Dermis microvascular lymphatic vessel endothelial cell (primary cell): ENCODE data around the gene MYO19. TPM values are rescaled to one million over a fixed set of nuclear protein-coding genes. Genes with fewer than 3 reads are reported as not detected.
A peak's percentile ranks its signal among the peaks of the same experiment; 100 is the strongest.

Experiments used
- DNase-seq, 2 donors: peaks; one replicate each; pipeline versions ENCODE4 v3.0.0 to v3.0.0-alpha.2; 2010; ENCODE audit warnings: low read depth in 2 of 2
- total RNA-seq: library from RNA; depleted of rRNA; stranded (reverse); fragments of >200 nt; gene quantifications from 2 replicates; pipeline ENCODE4 v1.2.1, GENCODE V29; 2014

MYO19 gene, protein sequence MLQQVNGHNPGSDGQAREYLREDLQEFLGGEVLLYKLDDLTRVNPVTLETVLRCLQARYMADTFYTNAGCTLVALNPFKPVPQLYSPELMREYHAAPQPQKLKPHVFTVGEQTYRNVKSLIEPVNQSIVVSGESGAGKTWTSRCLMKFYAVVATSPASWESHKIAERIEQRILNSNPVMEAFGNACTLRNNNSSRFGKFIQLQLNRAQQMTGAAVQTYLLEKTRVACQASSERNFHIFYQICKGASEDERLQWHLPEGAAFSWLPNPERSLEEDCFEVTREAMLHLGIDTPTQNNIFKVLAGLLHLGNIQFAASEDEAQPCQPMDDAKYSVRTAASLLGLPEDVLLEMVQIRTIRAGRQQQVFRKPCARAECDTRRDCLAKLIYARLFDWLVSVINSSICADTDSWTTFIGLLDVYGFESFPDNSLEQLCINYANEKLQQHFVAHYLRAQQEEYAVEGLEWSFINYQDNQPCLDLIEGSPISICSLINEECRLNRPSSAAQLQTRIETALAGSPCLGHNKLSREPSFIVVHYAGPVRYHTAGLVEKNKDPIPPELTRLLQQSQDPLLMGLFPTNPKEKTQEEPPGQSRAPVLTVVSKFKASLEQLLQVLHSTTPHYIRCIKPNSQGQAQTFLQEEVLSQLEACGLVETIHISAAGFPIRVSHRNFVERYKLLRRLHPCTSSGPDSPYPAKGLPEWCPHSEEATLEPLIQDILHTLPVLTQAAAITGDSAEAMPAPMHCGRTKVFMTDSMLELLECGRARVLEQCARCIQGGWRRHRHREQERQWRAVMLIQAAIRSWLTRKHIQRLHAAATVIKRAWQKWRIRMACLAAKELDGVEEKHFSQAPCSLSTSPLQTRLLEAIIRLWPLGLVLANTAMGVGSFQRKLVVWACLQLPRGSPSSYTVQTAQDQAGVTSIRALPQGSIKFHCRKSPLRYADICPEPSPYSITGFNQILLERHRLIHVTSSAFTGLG
- 30.8 and 31.7 TPM in 2 replicates for total RNA-seq

DNA sequence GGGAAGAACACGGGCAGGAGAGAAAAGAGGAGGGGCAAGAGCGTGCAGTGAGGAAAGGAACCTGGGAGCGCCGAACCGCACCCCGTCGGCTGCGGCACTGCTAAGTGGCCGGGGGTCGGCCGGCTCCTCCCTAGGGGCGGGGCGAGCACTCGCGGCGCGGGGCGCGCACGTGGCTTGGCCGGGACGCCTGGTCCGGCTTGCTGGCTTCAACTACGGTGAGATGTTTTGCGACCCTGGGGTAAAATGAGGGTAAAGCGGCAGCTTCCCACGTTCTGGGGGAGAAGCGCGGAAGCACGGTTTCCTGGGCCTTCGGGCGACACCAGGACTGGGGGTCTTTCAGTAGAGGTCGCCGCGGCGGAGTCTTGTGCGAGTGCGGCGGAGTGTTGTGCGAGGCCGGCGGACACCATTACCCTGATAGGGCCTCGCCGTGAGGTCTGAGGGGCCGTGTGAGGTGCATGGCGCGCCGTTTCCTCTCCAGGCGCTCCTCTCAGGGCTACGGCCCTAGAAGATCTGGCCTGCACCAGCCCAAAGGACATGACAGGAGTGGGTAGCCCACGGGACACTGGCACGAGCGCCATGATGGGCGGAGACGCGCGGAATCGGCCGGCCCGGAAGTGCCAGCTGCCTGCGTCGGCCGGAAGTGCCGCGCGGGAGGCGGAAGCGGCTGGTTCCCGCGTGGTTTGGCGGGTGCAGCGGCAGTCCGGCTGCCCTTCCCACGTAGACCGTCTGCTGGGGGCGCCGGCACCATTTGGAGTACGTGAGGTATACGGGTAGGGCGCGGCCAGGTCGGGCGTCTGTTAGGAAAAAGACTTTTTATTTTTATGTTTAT, at the start of gene MYO19, which contains the start of gene PIGW:
Gene MYO19 (minus strand): TSS at position 29 of the 829 bp plus-strand sequence. CDS start 2,330 bp downstream, outside the sequence.
Gene PIGW (plus strand): TSS at position 148 of the 829 bp plus-strand sequence. CDS start 2,115 bp downstream, outside the sequence.
- DNase-seq: peak; percentile 76 to 92

DNA sequence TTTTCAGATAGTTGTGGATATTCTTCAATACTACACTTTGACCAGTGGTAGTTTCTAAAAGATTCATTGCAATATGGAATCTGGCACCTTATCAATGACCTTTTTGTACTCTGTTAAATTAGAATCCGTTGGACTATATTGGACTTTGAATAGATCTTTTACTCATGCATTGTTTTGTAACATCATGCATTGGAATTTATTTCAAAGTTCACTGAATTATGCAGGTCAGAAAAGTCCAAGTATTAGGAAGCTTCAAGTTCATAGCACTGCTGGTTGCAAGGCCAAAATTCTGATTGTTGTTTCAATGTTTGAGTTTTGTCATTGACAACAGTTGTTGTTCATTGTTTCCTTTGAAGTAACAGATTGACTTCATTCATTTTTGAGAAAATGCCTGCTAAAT, 49.1 kb upstream of the MYO19 start:
- DNase-seq: no peak

DNA sequence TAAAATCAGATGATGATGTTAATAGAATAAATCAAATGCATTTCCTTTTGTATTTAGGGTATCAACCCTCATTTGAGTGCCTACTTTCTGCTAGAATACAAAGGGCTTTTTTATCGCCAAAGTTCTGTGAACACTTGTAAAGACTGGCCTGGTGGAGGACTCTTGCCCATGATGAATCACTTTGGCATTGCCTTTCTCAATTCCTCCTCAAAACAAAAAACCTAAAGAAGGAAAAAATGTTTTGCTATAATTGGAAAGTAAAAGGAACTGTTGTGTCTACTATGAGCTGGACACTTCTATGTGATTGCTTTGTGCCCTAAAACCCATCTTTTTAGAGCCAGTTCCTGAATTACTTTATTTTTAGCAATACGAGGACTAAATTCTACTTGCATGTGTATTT, 44.0 kb upstream of the MYO19 start:
- DNase-seq: no peak

DNA sequence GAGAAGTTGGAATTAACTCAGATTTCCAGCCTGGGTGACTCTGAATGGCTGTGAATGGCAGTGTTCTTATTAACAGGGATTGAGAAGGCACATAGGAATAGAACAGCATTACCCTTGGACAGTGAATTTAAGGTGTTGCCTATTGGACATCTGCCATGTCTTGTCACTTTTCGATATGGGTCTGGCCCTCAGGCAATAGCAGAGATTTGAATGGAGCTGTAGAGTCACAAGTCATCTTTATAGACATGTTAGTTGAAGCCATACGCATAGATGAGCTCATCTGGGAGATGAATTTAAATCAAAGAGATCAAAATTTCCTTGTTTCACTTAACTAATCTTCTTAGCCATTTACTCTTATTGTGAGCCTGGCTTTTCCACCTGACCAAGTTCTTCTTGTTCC, 42.1 kb upstream of the MYO19 start:
- no peak for DNase-seq

DNA sequence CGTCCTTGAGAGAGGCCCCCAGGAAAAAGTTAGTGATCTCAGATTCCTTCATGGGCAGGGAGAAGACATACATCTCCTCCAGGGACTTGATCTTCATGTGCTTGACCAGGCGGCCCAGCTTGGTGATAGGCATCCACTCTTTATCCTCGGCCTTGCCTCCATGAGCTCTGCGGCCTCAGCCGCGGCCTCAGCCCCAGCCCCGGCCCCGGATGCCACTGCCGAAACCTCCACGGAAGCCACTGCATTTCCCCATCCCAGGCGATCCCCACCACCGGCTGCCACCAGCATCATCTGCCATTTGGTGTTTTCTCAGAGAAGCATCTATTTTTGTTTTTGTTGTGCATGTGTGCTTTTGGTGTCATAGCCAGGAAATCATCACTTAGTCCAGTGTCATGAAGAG, 40.4 kb upstream of the MYO19 start:
- DNase-seq: no peak

DNA sequence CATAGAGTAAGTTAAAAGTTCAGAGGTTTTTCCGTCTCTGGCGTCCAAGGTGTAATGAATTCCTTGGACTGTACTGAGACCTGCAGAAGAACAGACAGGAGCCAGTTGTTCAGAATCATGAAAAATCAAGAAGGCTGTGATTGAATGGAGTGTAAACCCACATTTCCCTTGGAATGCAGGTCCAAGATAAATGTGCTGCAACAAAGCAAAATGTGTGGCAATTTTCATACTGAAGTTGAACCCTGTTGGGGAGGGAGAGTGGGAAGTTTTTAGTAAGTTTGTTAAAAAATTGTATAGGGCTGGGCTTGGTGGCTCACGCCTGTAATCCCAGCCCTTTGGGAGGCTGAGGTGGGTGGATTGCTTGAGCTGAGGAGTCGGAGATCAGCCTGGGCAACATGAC, 31.4 kb upstream of the MYO19 start:
- no peak for DNase-seq

DNA sequence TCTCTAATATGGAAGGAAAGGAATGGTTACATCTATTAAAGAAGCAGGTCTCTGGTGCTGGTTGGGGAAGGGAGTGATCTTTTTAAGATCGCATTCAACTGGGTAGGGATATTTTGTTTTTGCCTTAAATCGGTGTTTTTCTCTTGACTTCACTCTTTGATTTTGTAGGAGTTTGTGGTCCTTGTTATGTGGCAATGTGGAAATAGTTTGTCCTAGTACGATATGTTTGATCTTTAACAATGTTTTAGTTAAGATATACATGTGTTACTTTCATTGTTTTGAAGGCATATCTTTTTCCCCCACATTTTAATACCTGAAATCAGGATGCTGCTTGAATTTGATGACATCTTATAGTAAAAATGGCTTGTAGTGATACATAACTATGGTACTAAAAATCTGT, 18.8 kb upstream of the MYO19 start:
- DNase-seq: no peak

DNA sequence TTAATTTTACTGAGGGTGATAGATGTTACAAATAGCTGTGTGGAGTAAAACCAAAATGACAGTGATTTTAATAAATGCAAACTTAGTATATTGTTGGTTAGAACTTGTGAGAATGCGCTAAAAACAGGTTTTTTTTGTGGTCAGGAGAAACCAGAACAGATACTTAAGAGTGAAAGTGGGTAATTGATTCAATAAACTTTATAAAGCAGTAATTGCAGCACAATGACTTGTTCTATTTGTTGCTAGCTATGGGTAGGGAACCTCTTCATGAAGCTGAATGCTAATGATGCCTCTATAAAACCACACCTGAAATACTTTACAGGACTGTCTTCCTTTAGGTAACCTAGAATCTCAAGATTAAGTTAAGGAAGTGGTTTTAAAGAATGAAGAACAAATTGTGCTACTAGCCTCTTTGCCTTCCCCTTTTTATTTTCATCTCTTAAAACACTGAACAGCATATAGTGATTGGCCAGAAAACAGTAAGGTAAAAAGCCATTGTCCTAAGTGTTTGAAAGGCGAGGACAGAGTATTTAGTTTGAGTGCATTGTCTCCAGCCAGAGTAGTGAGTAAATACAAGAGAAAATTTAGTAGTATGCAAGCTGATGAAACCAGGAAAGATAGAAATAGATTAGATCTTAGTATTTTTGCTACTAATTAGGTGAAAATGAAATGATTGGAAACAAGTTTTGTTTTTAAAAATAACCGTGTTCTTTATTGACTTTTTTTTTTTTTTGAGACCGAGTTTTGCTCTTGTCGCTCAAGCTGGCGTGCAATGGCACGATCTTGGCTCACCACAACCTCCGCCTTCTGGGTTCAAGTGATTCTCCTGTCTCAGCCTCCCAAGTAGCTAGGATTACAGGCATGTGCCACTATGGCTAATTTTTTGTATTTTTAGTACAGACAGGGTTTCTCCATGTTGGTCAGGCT, 16.1 kb upstream of the MYO19 start:
- DNase-seq: no peak

DNA sequence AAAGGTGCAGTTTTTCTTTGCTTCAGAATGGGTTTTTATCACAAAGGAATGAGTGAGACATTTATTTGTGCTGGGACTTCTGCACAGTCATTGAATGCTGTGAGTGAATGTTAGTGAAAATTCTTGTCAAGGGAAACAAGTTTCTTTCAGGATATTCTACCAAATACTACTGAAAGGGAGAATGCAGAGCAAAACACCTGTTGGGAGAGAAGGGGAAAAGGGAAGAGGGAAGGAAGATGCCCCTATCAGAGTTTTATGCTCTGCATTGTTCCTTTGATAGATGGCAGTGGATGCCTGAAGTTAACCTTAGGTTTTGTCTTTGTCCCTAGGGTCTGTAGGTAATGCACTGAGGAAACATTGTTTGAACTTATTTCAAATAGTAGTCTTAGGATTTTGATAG, 13.1 kb upstream of the MYO19 start:
- DNase-seq: no peak

DNA sequence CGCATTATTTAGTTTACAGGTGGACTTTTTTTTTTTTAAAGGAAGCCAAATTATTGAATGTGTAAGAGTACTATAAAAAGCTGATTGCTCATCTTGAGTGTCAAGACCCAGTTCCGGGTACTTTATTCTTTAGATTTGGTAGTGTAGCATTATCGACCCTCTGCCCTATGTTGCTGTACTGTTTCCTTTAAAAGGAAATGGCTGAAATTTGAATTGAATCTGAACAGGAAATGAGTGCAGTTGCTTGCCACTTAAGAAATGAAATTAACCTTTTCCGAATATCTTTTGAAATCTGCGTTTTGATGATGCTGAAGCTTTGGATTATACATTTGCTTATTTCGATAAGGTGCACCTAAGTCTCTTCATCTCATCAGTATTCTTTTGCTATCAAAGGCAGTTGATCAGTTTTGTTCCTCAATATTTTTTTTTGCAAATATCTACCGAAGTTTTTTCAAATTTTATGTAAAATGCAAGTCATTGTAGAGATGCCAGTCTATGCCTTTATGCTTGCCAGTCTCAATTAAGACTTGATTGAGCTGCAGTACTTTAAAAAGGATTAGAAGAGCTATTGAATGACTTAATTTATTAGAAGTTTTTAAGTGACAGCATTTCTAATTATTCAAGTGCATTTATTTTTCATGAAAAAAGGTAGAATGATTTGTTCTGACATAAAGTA, 11.9 kb upstream of the MYO19 start:
- DNase-seq: peak in 1 of 2 donors; percentile 59

DNA sequence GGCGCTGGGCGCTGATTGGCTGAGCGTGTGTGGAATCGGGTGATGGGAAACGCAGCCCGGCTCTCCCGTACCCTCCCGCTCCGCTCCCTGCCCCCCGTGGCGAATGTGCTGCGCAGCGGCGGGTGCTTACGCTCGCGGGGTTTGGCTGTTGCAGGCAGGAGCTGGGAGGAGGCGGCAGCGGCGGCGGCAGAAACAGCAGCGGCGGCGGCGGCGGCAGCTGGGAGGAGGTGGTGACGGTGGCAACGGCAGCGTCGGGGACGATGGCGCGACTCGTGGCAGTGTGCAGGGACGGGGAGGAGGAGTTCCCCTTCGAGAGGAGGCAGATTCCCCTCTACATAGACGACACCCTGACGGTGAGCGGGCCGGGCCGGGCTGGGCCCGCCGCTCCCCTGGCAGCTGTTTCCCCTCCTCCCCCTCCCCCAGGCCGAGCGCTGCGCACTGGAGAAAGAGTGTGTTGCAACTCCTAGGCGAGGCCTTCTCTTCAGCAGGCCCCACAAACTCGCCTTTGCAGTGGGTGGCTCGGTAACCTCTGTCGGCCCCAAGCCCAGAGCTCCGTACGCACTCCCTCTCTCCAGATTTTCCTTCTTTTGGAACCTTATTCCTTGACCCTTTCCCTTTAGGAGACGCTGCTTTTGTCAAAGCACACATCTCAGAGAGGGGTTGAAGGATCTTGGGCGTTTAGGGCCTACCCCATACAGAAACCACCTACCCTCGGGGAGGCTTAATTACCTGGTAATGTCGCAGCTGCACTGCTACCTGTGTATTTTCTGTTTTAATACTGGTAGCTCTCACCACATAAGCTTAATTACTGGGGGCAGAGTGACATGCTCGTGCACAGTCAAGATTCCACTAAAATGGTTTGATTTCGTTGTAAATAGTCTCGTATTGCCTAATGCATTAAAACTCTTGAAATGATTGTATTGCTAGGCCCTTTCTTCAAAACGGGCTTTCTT, 11.1 kb upstream of the MYO19 start:
- peak; percentile 92 to 97 for DNase-seq

DNA sequence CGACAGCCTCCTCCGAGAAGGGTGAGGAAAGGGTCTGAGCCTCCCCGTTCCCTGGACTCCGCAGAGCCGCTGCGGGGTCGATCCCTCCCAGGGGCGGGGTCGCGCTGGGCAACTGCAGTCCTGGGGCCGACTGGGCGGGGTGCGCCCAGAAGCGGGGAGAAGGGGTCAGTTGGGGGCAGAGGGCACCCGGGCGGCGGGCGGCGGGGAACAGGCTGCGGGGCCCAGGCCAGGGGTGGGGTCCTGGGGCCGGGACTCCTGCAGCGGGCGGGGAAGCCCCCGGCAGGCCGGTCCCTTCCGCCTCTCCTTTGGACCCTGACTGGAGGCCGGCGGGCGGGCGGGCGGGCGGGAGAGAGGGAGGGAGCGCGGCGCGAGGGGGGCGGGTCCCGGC, 10.4 kb upstream of the MYO19 start:
- DNase-seq: no peak

DNA sequence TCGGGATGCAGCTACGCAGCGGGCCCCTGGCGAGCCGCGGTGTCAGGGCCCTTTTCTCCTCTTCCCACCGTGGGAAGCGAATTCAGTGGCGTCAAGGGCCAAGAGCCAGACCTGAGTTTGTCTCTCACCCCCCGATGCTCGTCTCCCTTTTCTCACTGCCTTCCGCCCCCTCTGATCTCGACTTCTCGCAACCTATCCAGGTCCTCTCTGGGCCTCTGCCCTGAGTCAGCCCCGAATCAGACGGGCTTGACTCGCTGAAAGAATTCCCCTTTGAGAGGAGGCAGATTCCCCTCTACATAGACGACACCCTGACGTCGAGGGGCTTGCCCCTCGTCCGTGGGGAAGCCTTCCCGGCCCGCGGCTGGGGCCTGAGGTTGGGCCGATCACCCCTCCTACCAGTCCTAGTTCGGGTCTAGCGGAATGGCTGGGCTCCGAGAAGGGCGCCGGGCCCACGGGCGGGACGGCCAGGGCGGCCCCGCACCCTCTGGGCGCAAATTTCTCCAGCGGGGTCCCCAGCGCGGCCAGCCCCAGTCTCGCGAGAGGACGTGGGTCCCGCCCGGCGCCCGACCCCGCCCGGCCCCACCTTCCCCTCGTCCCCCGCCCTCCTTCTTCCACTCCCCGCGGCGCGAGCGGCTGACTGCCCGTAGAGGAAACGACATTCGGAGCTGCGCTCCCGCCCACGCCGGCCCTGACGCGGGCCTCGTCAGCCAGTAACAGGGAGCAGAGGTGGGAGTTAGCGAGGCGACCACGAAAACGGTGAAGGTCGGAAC, 9.8 kb upstream of the MYO19 start, which contains the start of gene GGNBP2:
Gene GGNBP2 (plus strand): TSS at position 613 of the 770 bp plus-strand sequence. CDS start 806 bp downstream, outside the sequence.
- peak; percentile 77 to 94 for DNase-seq

DNA sequence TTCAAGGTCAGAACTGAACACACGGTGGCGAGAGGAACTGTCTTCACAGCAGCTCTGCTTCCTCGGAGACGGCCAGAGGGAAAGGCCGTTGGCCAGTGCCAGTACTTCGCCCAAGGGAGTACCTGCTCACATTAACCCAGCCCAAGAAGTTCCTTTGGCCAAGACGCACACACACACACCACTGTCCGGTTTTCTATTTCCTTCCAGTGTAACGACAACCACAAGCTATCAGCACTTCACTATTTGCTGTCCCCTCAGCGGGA, 9.3 kb upstream of the MYO19 start:
- peak in 1 of 2 donors; percentile 65 for DNase-seq

DNA sequence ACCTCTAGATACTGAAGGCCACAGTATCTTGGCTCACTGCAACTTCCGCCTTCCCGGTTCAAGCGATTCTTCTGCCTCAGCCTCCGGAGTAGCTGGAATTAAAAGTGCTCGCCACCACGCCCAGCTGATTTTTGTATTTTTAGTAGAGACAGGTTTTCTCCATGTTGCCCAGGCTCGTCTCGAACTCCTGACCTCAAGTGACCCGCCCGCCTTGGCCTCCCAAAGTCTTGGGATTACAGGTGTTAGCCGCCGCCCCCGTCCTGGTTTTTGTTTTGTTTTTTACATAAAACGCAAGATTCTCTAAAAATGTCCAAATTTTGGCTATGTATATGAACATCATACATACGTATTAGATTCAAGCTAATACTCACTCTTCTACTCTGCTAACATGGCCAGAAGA, 8.1 kb upstream of the MYO19 start:
- no peak for DNase-seq

DNA sequence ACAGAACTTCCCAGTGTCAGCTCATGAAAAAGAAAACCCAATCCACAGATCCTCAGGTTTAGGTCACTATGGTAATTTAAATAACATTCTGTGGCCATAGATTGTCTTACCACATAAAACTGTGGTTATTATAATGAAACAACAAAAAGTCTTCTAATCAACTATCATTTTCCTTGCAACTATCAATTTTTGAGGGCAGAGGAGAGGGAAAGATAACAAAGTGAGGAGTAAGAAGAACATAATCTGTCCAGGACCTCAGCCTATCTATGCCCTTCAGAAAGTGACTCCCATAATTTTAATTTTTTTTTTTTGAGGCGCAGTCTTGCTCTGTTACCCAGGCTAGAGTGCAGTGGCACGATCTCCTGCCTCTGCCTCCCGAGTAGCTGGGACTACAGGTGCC, 6.0 kb upstream of the MYO19 start:
- DNase-seq: no peak

DNA sequence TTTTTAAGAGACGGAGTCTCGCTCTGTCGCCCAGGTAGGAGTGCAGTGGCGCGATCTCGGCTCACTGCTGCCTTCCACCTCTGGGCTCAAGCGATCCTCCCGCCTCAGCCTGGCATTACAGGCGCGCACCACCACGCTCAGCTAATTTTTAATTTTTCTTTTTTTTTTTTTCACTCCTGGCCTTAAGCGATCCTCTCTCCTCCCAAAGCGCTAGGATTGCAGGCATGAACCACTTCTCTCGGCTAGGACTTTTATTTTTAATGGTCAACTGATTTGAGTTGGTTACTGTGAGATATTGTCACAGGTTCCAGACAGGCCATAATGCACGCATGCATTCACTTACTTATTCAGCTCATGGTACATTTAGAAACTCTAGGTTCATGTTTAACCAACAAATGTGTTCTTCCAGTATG, 1.0 kb upstream of the MYO19 start:
- DNase-seq: no peak
